22Rv1 (cell line): ENCODE results near the gene MAP1B.

Experiments used
- H3K27ac ChIP-seq: fragments of 450-650 bp; 2 replicates; pipeline ENCODE4 v1.5.1; 2017
- ZFX ChIP-seq: fragments of 450-650 bp; IDR thresholded peaks from 2 replicates; pipeline ENCODE4 v1.6.1; 2017; ENCODE audit warnings: antibody characterized with exemption, borderline replicate concordance
- TF ChIP-seq, protein P1 (sequence below): fragments of 450-650 bp; IDR thresholded peaks from 2 replicates; pipeline ENCODE4 v1.5.1; 2017; ENCODE audit warnings: mild to moderate bottlenecking

The MAP1B gene

GRCh38 chr5:72180925-72181324 is 73.7 kb downstream of the MAP1B start:
- no peak for TF ChIP-seq ZFX
- TF ChIP-seq, protein P1, sequence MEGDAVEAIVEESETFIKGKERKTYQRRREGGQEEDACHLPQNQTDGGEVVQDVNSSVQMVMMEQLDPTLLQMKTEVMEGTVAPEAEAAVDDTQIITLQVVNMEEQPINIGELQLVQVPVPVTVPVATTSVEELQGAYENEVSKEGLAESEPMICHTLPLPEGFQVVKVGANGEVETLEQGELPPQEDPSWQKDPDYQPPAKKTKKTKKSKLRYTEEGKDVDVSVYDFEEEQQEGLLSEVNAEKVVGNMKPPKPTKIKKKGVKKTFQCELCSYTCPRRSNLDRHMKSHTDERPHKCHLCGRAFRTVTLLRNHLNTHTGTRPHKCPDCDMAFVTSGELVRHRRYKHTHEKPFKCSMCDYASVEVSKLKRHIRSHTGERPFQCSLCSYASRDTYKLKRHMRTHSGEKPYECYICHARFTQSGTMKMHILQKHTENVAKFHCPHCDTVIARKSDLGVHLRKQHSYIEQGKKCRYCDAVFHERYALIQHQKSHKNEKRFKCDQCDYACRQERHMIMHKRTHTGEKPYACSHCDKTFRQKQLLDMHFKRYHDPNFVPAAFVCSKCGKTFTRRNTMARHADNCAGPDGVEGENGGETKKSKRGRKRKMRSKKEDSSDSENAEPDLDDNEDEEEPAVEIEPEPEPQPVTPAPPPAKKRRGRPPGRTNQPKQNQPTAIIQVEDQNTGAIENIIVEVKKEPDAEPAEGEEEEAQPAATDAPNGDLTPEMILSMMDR: no peak
- H3K27ac ChIP-seq: no peak overlapping the region

GRCh38 chr5:72182686-72183085 is 75.4 kb downstream of the MAP1B start:
- no peak overlapping the region for H3K27ac ChIP-seq
- no peak for TF ChIP-seq ZFX
- TF ChIP-seq, protein P1: no peak

- H3K27ac ChIP-seq: no peak overlapping the region
- TF ChIP-seq, protein P1: no peak
- TF ChIP-seq ZFX: no peak
Measured at GRCh38 chr5:72183101-72183520, 75.8 kb downstream of the MAP1B start.

GRCh38 chr5:72184408-72184807 is 77.1 kb downstream of the MAP1B start:
- no peak overlapping the region for H3K27ac ChIP-seq
- TF ChIP-seq, protein P1: no peak
- TF ChIP-seq ZFX: no peak

DNA sequence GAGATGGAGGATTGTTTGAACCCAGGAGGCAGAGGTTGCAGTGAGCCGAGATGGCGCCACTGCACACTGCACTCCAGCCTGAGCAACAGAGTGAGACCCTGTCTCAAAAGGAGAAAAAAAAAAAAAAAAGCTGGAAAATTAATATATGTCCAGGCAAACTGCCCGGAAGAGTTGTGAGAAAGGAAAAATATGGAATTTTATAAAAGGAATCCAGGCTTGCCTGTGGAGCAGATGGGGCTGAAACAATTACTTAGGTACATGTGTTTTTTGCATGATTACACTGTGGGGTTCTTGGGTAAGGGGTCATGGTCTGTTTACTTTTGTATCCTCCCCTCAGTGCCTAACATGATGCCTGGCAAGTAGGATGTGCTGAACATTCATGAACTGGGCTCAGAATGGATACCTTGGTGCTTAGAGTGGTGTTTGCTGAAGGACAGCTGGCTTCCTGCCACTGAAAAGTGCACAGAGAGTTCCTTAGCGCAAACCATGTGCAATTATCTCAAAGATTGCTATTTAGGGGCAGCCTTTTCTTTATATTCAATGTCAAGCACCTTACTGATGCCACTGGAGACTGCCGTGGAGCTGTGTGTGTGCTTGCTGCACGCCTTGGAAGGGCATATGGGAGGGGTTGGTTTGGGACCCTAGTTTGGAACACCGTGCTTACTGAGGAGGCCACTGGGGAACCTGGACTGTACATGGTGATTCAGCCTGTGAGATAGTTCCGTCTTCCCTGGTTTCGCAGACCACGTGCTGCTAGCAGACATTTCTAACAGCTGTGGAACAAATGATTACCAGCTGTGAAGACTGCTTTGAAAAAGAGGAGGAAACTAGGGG is 78.4 kb downstream of the MAP1B start:
- no peak overlapping the region for H3K27ac ChIP-seq
- TF ChIP-seq, protein P1: no peak
- TF ChIP-seq ZFX: no peak

- H3K27ac ChIP-seq: no peak overlapping the region
- no peak for TF ChIP-seq ZFX
- TF ChIP-seq, protein P1: no peak
Measured at GRCh38 chr5:72187388-72188075, 80.3 kb downstream of the MAP1B start.

DNA sequence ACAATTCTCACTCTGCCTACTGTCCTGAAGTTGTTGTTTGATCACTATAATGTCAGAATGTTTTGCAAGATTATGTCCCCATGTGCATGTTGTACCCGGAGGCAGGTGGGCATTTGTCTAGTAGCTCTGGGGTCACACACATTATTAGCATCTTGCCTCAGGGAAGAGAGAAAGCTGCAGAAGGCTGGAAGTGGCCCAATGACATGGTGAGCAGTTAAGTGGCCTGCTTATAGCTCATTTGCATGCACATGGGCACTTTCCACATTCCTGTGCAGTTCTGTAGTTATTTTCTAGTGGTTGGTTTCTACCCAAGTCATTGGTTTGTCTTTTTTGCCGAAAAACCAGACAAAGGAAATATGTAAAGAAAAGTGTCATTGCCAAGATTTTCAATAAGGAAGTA is 80.9 kb downstream of the MAP1B start:
- H3K27ac ChIP-seq: no peak overlapping the region
- TF ChIP-seq ZFX: no peak
- TF ChIP-seq, protein P1: no peak
